ENCODE data around the gene CILP2.
A peak's percentile ranks its signal among the peaks of the same experiment; 100 is the strongest.

CILP2 gene

GRCh38 chr19:19539698-19540063 is 1.6 kb downstream of the CILP2 start:
- H3K27ac ChIP-seq (ENCODE audit: low read depth, low read length): no peak overlapping the region
- no peaks in the 10 kb centered on the region for H4K20me1 ChIP-seq (ENCODE audit: control insufficient read depth, insufficient read depth, low read depth, low read length)
- no peaks in the 10 kb centered on the region for H3K36me3 ChIP-seq (ENCODE audit: control insufficient read depth, low read length)
- H3K4me1 ChIP-seq (ENCODE audit: control insufficient read depth, low read length): peaks cover 24% of the 10 kb centered on the region
- no peaks in the 10 kb centered on the region for H3K9me2 ChIP-seq (replicated peaks; ENCODE audit: control insufficient read depth, low read length)
- no peak overlapping the region for H3K4me3 ChIP-seq (ENCODE audit: low read length)
- H3K4me2 ChIP-seq (ENCODE audit: low read length): no peak overlapping the region
- no peaks in the 10 kb centered on the region for H3K9me3 ChIP-seq (ENCODE audit: control insufficient read depth, insufficient read depth, low read length)
- peaks cover 3% of the 10 kb centered on the region for H3F3A ChIP-seq (ENCODE audit: control insufficient read depth, insufficient read depth)
- no peak for TF ChIP-seq EZH2phosphoT487 (IDR thresholded peaks at IDR 0.05; ENCODE audit: borderline replicate concordance, low read length)
- peaks cover 16% of the 10 kb centered on the region for H3K27me3 ChIP-seq (ENCODE audit: control insufficient read depth, low read length)
- H3K79me2 ChIP-seq (ENCODE audit: control insufficient read depth, low read length): no peaks in the 10 kb centered on the region

GRCh38 chr19:19540064-19540714 is 2.1 kb downstream of the CILP2 start:
- TF ChIP-seq, protein P1, sequence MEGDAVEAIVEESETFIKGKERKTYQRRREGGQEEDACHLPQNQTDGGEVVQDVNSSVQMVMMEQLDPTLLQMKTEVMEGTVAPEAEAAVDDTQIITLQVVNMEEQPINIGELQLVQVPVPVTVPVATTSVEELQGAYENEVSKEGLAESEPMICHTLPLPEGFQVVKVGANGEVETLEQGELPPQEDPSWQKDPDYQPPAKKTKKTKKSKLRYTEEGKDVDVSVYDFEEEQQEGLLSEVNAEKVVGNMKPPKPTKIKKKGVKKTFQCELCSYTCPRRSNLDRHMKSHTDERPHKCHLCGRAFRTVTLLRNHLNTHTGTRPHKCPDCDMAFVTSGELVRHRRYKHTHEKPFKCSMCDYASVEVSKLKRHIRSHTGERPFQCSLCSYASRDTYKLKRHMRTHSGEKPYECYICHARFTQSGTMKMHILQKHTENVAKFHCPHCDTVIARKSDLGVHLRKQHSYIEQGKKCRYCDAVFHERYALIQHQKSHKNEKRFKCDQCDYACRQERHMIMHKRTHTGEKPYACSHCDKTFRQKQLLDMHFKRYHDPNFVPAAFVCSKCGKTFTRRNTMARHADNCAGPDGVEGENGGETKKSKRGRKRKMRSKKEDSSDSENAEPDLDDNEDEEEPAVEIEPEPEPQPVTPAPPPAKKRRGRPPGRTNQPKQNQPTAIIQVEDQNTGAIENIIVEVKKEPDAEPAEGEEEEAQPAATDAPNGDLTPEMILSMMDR (IDR thresholded peaks at IDR 0.05; ENCODE audit: low read depth, low read length, poor library complexity, severe bottlenecking): no peak
- no peak for TF ChIP-seq EZH2phosphoT487 (IDR thresholded peaks at IDR 0.05; ENCODE audit: borderline replicate concordance, low read length)
- peaks cover 24% of the 10 kb centered on the region for H3K4me1 ChIP-seq (ENCODE audit: control insufficient read depth, low read length)
- peaks cover 3% of the 10 kb centered on the region for H3F3A ChIP-seq (ENCODE audit: control insufficient read depth, insufficient read depth)
- no peaks in the 10 kb centered on the region for H3K9me2 ChIP-seq (replicated peaks; ENCODE audit: control insufficient read depth, low read length)
- H3K4me2 ChIP-seq (ENCODE audit: low read length): peak overlapping the region; percentile 65; the same call in 1 of the 2 replicates
- H3K27ac ChIP-seq (ENCODE audit: low read depth, low read length): no peak overlapping the region
- H3K4me3 ChIP-seq (ENCODE audit: low read length): peak overlapping the region; percentile 62; the same call in 1 of the 2 replicates
- H3K36me3 ChIP-seq (ENCODE audit: control insufficient read depth, low read length): no peaks in the 10 kb centered on the region
- H3K27me3 ChIP-seq (ENCODE audit: control insufficient read depth, low read length): peaks cover 16% of the 10 kb centered on the region
- no peaks in the 10 kb centered on the region for H4K20me1 ChIP-seq (ENCODE audit: control insufficient read depth, insufficient read depth, low read depth, low read length)
- H3K9me3 ChIP-seq (ENCODE audit: control insufficient read depth, insufficient read depth, low read length): no peaks in the 10 kb centered on the region
- no peaks in the 10 kb centered on the region for H3K79me2 ChIP-seq (ENCODE audit: control insufficient read depth, low read length)

- Histone ChIP-seq H4K20me1 (ENCODE audit: control insufficient read depth, insufficient read depth, low read depth, low read length) (no peaks in the 10 kb centered on the region), H3K4me3 (ENCODE audit: low read length) (peak overlapping the region; percentile 62), H3K9me2 (replicated peaks; ENCODE audit: control insufficient read depth, low read length) (no peaks in the 10 kb centered on the region), H3K79me2 (ENCODE audit: control insufficient read depth, low read length) (no peaks in the 10 kb centered on the region), H3K9me3 (ENCODE audit: control insufficient read depth, insufficient read depth, low read length) (no peaks in the 10 kb centered on the region), H3K36me3 (ENCODE audit: control insufficient read depth, low read length) (no peaks in the 10 kb centered on the region), H3K4me1 (ENCODE audit: control insufficient read depth, low read length) (peaks cover 24% of the 10 kb centered on the region), H3K27me3 (ENCODE audit: control insufficient read depth, low read length) (peaks cover 16% of the 10 kb centered on the region), H3F3A (ENCODE audit: control insufficient read depth, insufficient read depth) (peaks cover 3% of the 10 kb centered on the region), H3K4me2 (ENCODE audit: low read length) (peak overlapping the region; percentile 65), H3K27ac (ENCODE audit: low read depth, low read length) (no peak overlapping the region)
- TF ChIP-seq, protein P1 (IDR thresholded peaks at IDR 0.05; ENCODE audit: low read depth, low read length, poor library complexity, severe bottlenecking): no peak
- no peak for TF ChIP-seq EZH2phosphoT487 (IDR thresholded peaks at IDR 0.05; ENCODE audit: borderline replicate concordance, low read length)
Measured at GRCh38 chr19:19540715-19541515, 2.9 kb downstream of the CILP2 start.

- no peak overlapping the region for H3K27ac ChIP-seq (ENCODE audit: low read depth, low read length)
- H3K36me3 ChIP-seq (ENCODE audit: control insufficient read depth, low read length): no peaks in the 10 kb centered on the region
- peaks cover 16% of the 10 kb centered on the region for H3K27me3 ChIP-seq (ENCODE audit: control insufficient read depth, low read length)
- H3K79me2 ChIP-seq (ENCODE audit: control insufficient read depth, low read length): no peaks in the 10 kb centered on the region
- peak overlapping the region; percentile 65 for H3K4me2 ChIP-seq (ENCODE audit: low read length)
- no peaks in the 10 kb centered on the region for H4K20me1 ChIP-seq (ENCODE audit: control insufficient read depth, insufficient read depth, low read depth, low read length)
- TF ChIP-seq, protein P1 (IDR thresholded peaks at IDR 0.05; ENCODE audit: low read depth, low read length, poor library complexity, severe bottlenecking): no peak
- no peak for TF ChIP-seq EZH2phosphoT487 (IDR thresholded peaks at IDR 0.05; ENCODE audit: borderline replicate concordance, low read length)
- peaks cover 24% of the 10 kb centered on the region for H3K4me1 ChIP-seq (ENCODE audit: control insufficient read depth, low read length)
- no peaks in the 10 kb centered on the region for H3K9me2 ChIP-seq (replicated peaks; ENCODE audit: control insufficient read depth, low read length)
- no peaks in the 10 kb centered on the region for H3K9me3 ChIP-seq (ENCODE audit: control insufficient read depth, insufficient read depth, low read length)
- peaks cover 3% of the 10 kb centered on the region for H3F3A ChIP-seq (ENCODE audit: control insufficient read depth, insufficient read depth)
- H3K4me3 ChIP-seq (ENCODE audit: low read length): peak overlapping the region; percentile 62; the same call in 1 of the 2 replicates
Measured at GRCh38 chr19:19541616-19542015, 3.6 kb downstream of the CILP2 start.

Measured in DOHH2 (cell line).